Measurements from ENCODE around the gene BAZ1A.

DNA sequence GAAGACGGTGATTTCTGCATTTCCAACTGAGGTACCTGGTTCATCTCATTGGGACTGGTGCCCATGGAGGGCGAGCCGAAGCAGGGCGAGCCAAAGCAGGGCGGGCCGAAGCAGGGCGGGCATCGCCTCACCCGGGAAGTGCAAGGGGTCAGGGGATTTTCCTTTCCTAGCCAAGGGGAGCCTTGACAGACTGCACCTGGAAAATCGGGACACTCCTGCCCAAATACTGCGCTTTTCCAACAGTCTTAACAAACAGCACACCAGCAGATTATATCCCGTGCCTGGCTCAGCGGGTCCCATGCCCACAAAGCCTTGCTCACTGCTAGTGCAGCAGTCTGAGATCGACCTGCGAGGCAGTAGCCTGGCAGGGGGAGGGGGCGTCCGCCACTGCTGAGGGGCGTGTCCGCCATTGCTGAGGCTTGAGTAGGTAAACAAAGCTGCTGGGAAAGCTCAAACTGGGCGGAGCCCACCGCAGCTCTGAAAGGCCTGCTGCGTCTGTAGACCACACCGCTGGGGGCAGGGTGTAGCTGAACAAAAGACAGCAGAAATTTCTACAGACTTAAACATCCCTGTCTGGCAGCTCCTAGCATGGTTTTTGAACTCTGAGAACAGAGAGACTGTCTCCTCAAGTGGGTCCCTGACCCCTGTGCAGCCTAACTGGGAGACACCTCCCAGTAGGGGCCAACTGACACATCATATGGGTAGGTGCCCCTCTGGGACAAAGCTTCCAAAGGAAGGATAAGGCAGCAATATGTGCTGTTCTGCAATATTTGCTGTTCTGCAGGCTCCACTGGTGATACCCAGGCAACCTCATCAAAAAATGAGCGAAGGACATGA lies 77.2 kb downstream of the BAZ1A start:
- TF ChIP-seq, protein P1, sequence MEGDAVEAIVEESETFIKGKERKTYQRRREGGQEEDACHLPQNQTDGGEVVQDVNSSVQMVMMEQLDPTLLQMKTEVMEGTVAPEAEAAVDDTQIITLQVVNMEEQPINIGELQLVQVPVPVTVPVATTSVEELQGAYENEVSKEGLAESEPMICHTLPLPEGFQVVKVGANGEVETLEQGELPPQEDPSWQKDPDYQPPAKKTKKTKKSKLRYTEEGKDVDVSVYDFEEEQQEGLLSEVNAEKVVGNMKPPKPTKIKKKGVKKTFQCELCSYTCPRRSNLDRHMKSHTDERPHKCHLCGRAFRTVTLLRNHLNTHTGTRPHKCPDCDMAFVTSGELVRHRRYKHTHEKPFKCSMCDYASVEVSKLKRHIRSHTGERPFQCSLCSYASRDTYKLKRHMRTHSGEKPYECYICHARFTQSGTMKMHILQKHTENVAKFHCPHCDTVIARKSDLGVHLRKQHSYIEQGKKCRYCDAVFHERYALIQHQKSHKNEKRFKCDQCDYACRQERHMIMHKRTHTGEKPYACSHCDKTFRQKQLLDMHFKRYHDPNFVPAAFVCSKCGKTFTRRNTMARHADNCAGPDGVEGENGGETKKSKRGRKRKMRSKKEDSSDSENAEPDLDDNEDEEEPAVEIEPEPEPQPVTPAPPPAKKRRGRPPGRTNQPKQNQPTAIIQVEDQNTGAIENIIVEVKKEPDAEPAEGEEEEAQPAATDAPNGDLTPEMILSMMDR (IDR thresholded peaks at IDR 0.05), result no peak
- no peak for TF ChIP-seq RNF2 (IDR thresholded peaks at IDR 0.05; ENCODE audit: borderline replicate concordance, low read depth)
- TF ChIP-seq ZFP36 (IDR thresholded peaks at IDR 0.05; ENCODE audit: borderline replicate concordance, partially characterized antibody), result no peak
- no peak for TF ChIP-seq CEBPB (IDR thresholded peaks at IDR 0.05)
- no peak for TF ChIP-seq EP300 (IDR thresholded peaks at IDR 0.05)
- TF ChIP-seq POLR2AphosphoS2 (conservative IDR thresholded peaks at IDR 0.05; ENCODE audit: low read length), result no peak
- no peak for TF ChIP-seq HOXA7 (CRISPR knock-in tag; IDR thresholded peaks at IDR 0.05)
- no peak for TF ChIP-seq RFX5 (IDR thresholded peaks at IDR 0.05)
- TF ChIP-seq, protein P2, sequence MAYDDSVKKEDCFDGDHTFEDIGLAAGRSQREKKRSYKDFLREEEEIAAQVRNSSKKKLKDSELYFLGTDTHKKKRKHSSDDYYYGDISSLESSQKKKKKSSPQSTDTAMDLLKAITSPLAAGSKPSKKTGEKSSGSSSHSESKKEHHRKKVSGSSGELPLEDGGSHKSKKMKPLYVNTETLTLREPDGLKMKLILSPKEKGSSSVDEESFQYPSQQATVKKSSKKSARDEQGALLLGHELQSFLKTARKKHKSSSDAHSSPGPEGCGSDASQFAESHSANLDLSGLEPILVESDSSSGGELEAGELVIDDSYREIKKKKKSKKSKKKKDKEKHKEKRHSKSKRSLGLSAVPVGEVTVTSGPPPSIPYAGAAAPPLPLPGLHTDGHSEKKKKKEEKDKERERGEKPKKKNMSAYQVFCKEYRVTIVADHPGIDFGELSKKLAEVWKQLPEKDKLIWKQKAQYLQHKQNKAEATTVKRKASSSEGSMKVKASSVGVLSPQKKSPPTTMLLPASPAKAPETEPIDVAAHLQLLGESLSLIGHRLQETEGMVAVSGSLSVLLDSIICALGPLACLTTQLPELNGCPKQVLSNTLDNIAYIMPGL (CRISPR knock-in tag; IDR thresholded peaks at IDR 0.05; ENCODE audit: borderline replicate concordance), result no peak
